GOT3 (cell line): ENCODE measurements around the gene SLC6A3.

Experiments used
- DNase-seq: peaks from one replicate; lab custom pipeline; 2025; ENCODE audit warnings: mixed read lengths; lab: John Stamatoyannopoulos, UW

SLC6A3 gene

DNA sequence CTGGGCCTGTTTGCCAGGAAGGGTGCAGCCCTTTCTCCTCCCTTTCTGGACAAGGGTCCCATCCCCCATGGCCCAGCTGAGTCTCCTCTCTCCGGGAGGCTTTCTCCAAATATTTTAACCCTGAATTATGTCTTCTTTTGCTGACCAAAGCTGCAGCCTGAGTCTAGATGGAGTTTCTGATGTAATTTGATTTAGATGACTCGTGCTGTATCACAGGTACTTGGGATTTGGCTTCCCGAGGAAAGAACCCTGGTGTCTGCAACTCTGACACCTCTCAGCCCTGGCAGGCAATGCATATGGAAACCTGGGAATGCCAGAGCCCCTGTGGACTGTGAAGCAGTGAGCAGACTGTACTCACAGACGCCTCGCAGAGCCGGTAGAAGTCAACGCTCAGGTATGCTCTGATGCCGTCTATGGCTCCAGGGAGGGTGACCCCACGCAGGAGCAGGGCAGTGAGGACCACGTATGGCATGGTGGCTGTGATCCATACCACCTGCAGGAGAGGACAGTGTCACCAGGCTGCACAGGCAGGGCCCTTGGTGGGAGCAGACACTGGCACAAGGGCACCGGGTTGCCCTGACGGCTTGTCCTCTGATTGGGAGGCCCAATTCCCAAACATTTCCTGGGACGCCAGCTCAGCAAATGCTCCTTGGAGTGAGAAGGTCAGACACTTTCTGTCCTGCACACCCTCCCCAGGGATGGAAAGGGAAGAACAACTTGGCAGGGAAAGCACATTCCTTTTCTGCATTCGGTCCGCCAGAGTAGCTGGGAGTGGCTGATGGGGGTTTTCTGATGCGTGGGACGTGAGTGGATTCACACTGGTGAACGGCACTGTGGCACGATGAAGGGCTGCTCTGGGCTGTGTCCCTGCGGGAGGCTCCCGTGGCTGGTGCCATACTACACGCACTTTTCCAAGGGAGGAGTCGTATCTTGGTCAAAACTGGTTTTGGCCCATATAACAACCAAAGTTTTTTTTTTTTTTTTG, 24.7 kb downstream of the SLC6A3 start:
- no peak for DNase-seq

- no peak for DNase-seq
Observed at GRCh38 chr5:1419476-1420210, 25.6 kb downstream of the SLC6A3 start.

DNA sequence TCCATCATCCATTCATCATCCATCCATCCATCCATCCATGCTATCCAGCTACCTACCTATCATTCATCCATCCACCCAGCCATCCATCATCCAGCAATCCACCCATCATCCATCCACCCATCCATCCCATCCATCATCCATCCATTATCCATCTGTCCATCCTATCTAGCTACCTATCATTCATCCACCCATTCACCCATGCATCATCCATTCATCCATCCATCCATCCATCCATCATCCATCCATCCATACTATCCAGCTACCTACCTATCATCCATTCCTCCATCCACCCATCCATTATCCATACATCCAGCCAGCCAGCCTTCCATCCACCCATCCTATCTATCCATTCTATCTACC, 26.3 kb downstream of the SLC6A3 start:
- DNase-seq, result no peak

GRCh38 chr5:1418238-1418920, 26.9 kb downstream of the SLC6A3 start:
- DNase-seq, result no peak

GRCh38 chr5:1417586-1418225, 27.5 kb downstream of the SLC6A3 start:
- DNase-seq, result no peak

DNA sequence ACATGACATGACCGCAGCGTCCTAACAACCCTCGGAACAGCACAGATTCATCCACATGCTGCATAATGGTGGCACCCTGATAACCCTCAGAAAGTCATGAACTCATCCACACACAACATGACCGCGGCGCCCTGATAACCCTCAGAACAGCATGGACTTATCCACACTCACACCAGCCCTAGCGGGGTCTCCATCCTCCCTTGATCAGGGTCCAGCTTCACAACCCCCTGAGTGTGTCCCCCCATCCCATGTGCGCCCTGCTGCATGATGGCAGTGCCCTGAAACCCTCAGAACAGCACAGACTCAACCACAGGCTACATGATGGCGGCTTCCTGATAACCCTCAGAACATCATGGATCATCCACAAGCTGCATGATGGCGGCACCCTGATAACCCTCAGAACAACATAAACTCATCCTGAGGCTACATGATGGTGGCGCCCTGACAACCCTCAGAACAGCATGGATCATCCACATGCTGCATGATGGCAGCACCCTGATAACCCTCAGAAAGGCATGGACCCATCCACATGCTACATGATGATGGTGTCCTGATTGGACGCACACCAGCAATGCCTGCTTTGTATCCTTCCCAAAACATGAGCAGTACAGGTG, 28.3 kb downstream of the SLC6A3 start:
- DNase-seq, result no peak

DNA sequence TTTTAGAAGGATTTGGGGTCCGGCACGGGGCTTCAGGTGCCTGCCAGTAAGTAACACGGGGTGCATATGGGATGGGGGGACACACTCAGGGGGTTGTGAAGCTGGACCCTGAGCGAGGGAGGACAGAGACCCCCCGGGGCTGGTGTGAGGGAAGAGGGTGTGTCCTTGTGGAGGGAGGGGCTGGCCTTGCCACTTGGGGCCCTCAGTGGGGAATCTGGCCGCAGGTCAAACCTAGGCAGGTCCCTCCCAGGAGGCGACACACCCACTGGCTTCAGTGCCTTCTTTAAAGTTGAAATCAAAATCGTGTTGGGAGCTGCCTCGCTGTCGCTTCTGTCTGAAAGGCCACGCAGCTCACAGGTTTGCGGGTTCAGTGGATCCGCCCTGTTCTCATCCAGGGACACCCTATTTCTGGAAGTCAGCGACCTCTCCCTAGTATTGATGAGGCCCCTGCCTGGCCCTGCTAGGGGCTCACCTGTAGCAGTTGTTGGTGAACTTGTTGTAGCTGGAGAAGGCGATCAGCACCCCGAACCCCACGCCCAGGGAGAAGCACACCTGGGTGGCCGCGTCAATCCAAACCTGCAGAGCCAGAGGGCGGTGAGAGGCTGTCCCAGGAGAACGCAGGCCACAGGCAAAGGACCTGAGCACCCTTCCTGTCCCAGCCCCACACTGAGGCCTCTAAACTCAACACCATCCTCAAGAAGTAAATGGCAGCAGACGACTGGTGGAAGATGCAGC, 29.4 kb downstream of the SLC6A3 start:
- no peak for DNase-seq

DNA sequence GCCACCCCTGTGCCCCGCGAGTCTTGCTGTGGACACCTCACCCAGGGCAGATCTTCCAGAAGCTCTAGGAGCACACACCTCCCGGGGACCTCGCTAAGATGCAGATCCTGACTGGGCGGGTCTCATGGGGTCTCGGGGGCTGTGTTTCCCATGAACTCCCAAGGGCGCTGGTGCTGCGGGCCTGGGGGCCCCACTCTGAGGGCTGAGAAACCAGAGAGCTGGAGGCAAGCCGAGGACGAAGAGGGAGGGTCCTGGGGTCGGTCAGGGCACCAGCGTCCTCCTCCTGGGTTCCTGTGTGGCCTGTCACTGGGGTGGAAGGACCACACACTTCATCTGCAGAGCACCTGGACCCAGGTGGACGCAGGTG, 30.2 kb downstream of the SLC6A3 start:
- no peak for DNase-seq

- DNase-seq, result no peak
Observed at GRCh38 chr5:1414311-1415058, 30.8 kb downstream of the SLC6A3 start.

DNA sequence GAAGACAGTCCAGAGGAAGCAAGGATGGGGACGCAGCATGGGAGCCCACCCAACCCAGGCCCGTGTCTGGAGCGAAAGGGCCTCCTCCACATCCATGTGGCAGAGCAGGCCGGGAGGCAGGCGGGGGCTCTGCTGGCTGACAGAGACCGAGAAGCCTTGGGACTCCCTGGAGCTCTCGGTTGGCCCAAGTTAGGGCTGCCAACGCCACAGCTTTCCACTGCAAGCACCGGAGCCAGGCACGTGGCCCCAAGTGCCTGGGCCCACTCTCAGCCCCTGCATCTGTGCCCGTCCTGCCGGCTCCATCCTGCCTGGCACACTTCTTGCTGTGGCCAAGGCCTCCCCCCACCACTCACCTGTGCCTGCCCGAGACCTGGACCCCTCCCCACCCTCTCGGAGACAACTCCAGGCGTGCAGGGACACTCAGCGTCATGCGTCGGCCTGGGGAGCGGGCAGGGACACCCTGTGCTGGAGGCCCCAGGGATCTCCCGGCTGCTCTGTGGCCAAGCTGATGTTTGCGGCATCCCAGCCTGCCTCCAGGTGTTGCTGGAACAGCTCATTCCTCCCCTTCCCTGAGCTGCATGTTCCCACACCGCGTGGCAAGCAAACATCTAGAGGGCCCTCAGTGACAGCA, 31.5 kb downstream of the SLC6A3 start:
- DNase-seq, result no peak

- no peak for DNase-seq
Observed at GRCh38 chr5:1413211-1413610, 32.0 kb downstream of the SLC6A3 start.

- no peak for DNase-seq
Observed at GRCh38 chr5:1412621-1413020, 32.6 kb downstream of the SLC6A3 start.

- no peak for DNase-seq
Observed at GRCh38 chr5:1412163-1412562, 33.1 kb downstream of the SLC6A3 start.

GRCh38 chr5:1411099-1411498, 34.1 kb downstream of the SLC6A3 start:
- DNase-seq, result no peak

DNA sequence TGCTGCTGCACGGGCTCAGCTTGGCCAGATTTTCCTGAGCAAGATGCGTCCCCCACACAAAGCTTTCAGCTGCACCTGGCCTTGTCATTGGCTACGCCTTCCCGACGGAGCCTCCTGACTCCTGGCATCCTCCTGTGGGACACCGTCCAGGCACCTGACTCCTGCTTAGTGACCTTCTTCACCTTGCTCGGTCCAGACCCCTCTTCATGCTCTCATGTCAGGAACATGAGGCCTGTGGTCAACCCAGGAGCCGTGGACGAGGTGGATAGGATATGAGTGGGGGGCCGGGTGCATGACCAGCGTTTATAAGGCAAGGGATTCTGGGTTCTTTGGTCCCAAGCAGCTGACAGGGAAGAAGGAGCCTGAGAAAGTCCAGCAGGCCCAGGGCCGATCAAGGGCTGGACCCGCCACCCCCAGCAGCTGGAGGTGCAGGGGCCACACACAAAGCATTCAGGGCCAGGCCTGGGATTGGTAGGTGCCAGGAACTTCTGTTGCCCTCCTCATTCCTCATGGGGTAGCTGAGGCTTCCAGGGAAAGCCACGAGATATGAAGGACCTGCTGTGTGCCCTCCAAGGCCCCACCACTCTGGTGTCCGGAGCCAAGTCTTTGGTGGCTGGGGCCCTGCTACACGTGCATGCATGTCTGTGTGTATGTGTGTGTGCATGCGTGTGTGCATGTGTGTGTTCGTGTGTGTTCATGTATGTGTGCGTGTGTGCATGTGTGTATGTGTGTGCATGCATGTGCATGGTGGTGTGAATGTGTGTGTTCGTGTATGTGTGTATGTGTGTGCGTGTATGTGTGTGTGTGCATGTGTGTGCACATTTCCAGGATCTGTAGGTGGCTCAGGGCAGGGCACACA, 34.9 kb downstream of the SLC6A3 start:
- no peak for DNase-seq

- DNase-seq, result no peak
Observed at GRCh38 chr5:1409381-1410110, 35.7 kb downstream of the SLC6A3 start.

DNA sequence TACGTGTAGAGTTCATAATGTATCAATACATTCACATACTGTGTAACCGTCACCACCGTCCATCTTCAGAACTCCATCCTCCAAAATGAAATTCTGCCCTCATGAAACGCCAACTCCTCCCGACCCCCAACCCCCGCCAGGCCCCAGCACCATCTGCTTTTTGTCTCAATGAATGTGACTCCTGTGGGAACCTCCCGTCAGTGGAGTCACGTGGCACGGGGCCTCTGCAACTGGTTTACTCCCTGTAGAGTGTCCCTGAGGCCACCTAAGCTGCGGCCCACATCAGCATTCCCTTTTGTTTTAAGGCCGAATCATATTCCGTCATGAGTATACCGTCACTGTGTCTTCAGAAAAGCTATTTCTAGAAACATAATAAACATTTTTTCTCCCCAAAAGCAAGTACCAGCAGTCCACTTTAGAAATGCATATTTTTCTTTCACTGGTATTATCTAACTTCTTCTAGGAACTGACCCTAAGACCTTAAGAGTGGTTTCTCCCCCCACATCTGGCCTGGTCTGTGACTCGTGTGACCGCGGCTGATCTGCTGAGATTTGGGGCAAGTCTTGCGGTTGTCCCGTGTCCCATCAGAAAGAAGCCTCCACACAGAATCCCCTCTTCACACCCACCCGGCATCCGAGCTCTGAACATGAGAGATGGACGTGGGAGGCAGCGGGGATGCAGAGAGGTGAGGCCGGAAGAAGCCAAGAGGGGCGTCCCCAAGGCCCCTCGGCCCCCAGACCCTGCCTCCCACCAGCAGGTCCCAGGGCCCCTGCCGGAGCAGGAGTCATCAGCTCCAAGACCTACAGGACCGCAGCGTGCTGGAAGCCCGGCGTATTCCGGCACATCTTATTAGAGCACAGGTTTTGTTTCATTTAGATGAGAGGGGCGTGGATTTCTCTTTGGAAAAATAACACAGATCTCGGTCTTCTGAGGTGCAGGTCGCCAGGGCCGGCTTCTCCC, 38.3 kb downstream of the SLC6A3 start:
- DNase-seq, result no peak
